ENCODE data around the gene RBM26.

- TF ChIP-seq CTCF (IDR thresholded peaks at IDR 0.05) (no peak), POLR2AphosphoS5 (IDR thresholded peaks at IDR 0.05) (no peak)
Observed at GRCh38 chr13:79270859-79271258, 135.2 kb downstream of the RBM26 start.

All from gastroesophageal sphincter (tissue), 3 donors.